Epithelial cell of proximal tubule (primary cell): ENCODE measurements around the gene PARP12. TPM values are rescaled to one million over a fixed set of nuclear protein-coding genes. Genes with fewer than 3 reads are reported as not detected.

Source experiments
- DNase-seq: peaks from one replicate; pipeline ENCODE4 v3.0.0-alpha.2; 2011; ENCODE audit warnings: low read depth
- H3K4me3 ChIP-seq: 2 replicates; pipeline ENCODE4 v1.5.1; 2011; ENCODE audit warnings: low read depth, mild to moderate bottlenecking, low read length
- total RNA-seq: library from RNA; depleted of rRNA; stranded (reverse); fragments of >200 nt; gene quantifications from 2 replicates; pipeline ENCODE4 v1.2.3, GENCODE V29; 2015
- TF ChIP-seq, protein P1 (sequence below): conservative IDR thresholded peaks from 2 replicates; pipeline ENCODE4 v1.5.1; 2012; ENCODE audit warnings: low read depth, mild to moderate bottlenecking, low read length

PARP12 gene
- total RNA-seq, 1 donor from 2014 or later: 20.9 TPM

DNA sequence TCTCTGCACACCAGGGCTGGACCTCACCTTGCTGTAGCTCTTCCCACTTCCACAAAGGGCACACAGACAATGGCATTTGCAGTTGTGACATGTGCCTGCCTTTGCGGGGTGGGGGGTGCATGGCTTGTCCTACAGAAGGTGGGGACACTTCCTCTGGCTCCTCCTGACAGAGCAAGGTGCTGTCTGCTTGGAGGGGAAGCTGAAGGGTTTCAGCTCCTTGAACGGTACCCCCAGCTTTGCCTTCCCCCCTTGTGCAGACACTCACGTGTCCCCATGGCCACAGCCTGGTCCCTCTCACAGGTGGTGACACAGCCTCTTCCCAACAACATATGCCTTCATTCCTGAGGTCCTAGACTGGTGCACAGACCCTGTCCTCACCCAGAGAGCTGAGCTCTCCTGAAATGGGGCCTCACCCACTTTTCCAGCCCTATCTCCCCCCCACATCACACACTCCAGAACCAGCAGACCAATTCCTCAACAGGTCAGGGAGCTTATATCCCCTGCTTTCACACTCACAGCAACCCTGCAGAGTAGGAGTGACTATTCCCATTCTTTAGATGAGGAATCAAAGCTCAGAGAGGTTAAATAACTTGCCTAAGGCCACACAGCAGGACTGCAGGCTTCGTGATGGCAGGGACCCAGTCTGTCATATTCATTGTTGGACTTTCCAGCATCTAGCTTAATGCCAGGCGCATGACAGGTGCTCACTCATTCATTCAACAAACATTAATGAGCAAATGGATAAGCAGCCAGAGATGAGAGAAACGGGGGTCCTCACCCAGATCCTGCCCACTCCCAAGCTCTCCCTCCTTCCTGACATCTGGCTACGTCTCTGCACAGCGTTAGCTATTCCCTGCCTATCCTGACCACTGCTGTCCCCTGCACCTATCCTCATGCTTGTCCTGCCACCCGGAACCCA lies 44.4 kb downstream of the PARP12 start:
- no peak overlapping the region for H3K4me3 ChIP-seq
- no peak for DNase-seq
- TF ChIP-seq, protein P1, sequence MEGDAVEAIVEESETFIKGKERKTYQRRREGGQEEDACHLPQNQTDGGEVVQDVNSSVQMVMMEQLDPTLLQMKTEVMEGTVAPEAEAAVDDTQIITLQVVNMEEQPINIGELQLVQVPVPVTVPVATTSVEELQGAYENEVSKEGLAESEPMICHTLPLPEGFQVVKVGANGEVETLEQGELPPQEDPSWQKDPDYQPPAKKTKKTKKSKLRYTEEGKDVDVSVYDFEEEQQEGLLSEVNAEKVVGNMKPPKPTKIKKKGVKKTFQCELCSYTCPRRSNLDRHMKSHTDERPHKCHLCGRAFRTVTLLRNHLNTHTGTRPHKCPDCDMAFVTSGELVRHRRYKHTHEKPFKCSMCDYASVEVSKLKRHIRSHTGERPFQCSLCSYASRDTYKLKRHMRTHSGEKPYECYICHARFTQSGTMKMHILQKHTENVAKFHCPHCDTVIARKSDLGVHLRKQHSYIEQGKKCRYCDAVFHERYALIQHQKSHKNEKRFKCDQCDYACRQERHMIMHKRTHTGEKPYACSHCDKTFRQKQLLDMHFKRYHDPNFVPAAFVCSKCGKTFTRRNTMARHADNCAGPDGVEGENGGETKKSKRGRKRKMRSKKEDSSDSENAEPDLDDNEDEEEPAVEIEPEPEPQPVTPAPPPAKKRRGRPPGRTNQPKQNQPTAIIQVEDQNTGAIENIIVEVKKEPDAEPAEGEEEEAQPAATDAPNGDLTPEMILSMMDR: no peak

DNA sequence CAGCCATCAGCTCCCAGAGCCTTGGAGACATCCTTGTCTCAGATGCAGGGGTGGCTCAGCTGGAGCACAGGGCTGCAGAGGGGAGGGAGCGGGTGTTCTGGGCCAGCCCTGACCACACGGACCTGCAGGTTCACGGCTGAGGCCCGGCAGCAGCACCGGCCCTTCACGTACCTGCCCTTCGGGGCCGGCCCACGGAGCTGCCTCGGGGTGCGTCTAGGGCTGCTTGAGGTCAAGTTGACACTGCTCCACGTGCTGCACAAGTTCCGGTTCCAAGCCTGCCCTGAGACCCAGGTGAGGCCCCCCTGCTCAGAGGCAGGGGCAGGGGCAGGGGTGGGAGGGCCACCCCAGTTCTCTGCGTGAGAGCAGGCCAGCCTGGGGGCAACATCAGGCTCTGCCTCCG lies 45.2 kb downstream of the PARP12 start:
- DNase-seq: no peak
- TF ChIP-seq, protein P1: no peak
- H3K4me3 ChIP-seq: no peak overlapping the region

DNA sequence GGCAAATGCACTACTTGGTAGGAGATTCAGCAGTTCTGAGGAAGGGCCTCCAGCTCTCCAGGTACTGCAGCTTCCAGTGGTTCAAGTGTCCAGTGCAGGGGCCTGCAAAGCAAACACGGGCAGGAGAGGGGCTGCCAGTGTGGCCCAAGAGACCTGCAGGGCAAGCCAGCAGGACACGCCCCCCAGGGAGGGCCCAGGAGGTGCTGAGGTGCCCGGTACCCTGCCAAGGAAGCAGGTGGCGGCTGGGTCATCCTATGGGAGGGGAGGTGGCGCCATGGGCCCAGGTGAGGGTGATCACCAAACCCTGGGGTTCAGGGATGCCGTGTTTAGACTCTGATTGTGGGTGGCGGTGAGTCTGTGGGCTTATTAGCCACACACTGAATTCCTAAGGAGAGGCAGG lies 45.7 kb downstream of the PARP12 start:
- TF ChIP-seq, protein P1: no peak
- no peak for DNase-seq

DNA sequence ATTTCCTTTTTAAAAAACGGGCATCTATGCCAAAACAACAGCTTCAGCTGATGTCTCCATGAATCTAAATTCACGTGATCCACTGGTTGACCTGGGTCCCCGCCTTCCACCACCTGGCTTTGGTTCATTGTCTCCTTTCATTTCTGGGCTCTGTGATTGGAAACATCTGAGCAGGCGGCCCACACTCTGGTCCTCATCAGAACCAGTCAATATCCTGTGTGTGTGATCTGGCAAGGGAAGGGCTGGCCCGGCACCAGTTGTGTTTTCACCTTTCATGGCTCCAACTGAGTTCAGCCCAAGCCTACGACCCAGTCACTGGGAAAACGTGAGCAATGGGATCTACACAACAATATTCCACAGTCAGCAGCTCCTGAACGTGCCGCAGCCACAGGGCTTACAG lies 46.2 kb downstream of the PARP12 start:
- no peak overlapping the region for H3K4me3 ChIP-seq
- TF ChIP-seq, protein P1: no peak
- no peak for DNase-seq

More for the DNA sequence above, 45.7 kb downstream of the PARP12 start:
- no peak overlapping the region for H3K4me3 ChIP-seq

DNA sequence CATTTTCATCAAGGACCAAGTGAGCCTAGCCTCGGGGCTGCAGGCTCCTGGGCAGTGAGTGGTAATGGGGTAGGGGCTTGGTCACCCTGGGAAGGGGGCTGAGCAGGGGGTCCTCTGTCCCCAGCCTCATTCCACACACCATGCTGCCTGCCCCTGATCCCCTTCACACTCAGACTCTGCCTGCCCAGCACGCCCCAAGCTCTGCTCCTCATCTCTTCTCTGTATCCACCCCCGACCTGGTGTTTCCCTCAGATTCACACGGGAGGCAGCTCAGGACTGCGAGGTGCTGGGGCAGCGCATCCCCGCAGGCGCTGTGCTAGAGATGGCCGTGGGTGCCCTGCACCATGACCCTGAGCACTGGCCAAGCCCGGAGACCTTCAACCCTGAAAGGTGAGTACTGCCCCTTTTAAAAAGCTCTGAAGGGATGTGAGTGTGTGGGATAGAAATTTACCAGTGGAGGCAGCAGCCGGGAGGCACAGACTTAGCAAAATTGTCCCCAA lies 47.2 kb downstream of the PARP12 start:
- no peak for DNase-seq
- H3K4me3 ChIP-seq: no peak overlapping the region
- TF ChIP-seq, protein P1: no peak

DNA sequence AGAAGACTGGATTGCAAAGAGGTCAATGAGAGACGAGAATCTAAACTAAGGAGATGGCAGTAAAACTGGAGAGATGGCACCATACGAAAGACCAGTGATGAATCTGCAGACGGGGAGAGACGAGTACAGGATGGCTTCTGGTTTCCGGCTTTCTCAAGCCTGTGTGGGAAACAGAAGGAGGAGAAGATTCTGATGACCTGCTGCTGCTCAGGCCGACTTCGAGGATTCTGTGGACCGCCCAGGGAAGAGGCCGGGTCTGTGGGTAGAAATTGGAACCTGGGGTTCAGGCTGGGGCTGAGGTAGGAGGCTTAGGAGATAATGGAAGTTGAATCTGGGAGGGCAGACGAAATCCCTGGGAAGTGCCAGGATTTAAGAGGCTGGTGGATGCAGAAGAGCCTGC lies 48.6 kb downstream of the PARP12 start:
- TF ChIP-seq, protein P1: no peak
- H3K4me3 ChIP-seq: no peak overlapping the region
- DNase-seq: no peak
